HG03175 (cell line): ENCODE results near the gene TMEM233.
A peak's percentile ranks its signal among the peaks of the same experiment; 100 is the strongest.

ENCODE experiments used
- ATAC-seq: cut with Tn5 transposase; IDR thresholded peaks from one replicate; pipeline ENCODE4 v1.9.1; 2021; ENCODE audit warnings: mild to moderate bottlenecking, moderate library complexity; ENCODE audit not compliant: unreplicated experiment

TMEM233 gene

DNA sequence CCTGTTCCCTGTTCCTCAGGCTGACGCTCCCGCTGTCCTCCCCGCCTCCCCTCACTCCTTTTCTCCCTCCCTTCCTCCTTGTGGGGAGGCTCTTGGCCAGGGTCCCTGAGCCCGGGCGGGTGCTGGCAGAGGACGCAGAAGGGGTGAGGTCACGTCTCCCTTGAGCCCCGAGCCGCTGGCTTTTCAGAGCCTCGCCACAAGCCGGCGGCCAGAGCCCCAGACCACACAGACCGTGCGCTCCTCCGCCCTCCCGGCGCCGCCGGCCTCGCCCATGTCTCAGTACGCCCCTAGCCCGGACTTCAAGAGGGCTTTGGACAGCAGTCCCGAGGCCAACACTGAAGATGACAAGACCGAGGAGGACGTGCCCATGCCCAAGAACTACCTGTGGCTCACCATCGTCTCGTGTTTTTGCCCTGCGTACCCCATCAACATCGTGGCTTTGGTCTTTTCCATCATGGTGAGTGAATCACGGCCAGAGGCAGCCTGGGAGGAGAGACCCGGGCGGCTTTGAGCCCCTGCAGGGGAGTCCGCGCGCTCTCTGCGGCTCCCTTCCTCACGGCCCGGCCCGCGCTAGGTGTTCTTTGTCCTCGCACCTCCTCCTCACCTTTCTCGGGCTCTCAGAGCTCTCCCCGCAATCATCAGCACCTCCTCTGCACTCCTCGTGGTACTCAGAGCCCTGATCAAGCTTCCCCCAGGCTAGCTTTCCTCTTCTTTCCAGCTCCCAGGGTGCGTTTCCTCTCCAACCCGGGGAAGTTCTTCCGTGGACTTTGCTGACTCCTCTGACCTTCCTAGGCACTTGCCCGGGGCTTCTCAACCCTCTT is at the start of gene TMEM233:
TSS of gene TMEM233 (plus strand) at position 197 of the 821 bp plus-strand sequence. CDS start at position 272, 75 bp downstream.
- ATAC-seq: no peak

DNA sequence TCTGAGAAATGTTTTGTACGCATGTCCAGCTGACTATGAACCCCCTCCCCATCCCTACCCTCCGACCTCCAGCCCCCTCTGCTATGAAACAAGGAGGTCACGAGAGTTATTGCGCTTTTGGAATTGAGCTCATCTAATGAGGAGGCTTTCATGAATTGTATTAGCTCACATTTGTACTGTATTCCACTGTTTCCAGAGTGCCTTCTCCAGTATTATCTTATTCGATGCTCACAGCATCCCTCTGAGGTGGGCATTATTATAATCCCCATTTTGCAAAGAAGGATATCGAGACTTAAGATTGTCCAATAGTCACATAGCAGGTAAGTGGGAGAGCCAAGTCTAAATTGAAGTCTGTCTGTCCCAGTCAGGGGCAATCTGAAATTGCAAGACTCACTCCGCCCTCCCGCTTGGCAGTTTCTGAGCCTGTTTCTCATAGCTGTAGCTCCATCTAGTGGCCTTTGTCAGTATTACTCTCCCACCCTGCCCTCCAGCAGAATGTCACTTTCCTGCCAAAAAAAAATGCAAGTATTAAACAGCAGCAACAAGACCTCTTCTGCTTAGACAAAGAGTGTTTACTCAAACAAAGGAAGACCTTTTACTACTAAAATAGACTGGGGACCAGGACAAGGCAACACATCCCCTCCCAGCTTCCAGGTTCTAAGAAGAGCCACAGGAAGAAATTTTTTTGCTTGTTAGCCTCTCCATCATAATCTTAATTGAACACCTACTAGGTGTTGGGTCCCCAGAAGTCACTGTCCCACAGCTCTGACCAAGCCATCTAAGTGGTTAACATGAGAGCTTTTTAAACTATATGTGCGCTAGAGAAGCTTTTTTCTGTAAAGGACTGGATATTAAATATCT is 48.6 kb upstream of the TMEM233 start:
- ATAC-seq: peak; percentile 56

DNA sequence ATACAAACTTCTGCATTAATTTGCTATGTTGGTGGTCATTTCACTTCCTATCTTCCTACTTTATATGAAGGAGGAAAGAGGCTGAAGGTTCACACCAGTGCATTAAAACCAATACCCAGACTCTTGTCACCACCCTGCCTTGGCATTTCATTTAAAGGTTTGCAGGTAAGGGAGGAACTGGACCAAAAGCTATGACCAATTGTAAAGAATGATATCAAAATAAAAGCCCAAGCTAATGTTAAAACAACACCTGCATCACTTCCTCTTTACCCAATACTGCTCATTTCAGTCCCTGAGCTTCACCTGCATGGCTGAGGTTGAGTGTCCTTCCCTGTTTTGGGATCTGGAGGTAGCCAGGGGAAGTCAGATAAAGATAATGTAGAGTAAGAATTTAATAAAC is 47.2 kb upstream of the TMEM233 start:
- ATAC-seq: no peak

DNA sequence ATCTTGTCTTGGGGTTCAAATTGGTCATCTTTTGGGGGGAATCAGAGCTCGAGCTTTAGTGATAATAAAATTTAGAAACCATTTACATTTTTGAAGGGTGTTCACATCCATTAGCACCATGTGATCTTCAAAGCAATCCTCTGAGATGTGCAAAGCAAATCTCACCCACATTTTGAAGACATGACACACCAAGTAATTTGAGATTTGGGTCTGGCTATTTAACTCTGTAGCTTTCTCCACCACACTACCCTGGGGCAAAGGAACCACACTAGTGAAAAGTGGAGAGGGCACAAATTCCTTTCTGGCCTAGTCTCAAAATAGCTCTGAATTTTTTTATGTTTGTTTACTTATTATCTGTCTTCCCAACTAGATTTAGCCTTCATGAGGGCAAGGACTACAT is 46.6 kb upstream of the TMEM233 start:
- ATAC-seq: no peak

DNA sequence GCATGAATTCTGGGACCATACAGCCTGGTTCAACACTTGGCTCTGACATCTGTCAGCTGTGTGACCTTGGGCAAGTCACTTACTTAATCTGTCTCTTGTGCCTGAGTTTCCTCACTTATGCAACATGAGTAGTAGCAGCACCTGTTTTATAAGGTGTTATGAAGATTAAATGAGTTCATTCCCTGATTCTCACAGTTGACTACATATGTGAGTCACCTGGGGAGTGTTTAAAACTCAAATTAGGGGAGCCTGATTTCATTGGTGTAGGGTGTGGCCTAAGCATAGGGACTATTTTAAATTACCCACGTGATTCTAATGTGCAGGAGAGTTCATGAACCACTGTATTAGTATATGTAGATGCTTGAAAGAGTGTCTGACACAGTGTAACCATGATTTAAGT is 36.7 kb upstream of the TMEM233 start:
- no peak for ATAC-seq

DNA sequence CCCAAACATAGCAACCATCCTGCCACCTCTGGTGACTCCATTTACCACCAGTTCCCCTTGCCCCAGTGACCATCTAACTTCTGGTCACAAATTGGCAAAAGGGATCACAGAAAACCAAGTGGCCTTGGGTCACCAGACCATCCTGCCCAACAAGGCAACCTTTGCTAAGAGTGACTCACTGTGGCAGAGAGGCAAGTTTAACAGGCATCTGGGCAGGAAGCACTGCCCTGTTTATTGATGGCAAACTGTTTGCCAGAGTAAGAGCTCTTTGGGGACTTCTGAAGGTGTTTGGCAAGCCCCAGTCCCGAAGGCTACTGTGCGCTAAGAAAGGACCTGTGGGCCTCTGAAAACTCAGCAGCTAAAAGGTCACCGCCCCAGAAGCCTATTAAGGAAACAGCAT is 28.2 kb upstream of the TMEM233 start:
- no peak for ATAC-seq

DNA sequence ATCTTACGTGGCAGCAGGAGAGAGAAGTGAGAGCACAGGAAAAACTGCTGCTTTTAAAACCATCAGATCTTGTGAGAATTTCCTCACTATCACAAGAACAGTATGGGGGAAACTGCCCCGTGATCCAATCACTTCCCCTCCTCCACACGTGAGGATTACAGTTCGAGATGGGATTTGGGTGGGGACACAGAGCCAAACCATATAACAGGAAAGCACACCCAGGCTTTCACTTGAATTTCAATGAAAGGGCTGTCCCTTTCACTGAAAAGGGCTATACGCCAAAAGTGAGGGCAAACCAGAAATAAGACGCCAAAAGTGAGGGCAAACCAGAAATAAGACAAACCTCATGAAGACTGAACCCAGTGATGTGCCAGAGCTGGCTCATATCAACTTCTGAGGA is 22.8 kb upstream of the TMEM233 start:
- no peak for ATAC-seq

DNA sequence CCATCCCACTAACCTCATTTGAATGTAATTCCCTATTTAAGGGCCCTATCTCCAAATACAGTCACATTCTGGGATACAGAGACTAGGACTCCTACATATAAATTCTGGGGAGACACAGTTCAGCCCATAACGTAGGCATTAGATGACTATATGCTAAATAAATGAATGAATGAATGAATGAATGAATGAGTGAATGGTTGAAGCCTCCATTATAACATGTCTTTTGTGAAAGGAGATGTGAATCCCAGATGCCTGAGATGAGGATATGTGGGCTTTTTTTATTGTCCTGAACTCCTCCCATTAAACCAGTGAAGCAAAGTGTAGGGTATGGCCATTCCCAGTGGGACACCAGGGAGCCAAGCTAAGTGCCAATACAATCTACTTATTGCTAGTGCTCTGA is 20.5 kb upstream of the TMEM233 start:
- ATAC-seq: no peak

DNA sequence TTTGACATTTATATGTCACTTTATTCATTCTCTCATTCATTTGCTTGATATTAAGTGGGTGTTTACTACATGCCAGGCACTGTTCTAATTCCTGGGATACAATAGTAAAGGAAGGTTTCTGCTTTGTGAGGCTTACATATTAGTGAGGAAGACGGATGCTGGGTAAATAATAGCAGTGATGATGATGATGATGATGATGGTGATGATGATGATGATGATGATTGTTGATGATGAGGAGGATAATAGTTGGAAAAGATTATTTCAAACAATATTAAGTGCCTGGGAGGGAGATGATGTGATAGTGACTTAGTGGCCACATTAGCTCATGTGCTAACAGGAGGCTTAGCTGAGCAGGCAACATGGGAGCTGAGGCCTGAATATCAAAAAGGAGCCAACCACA is 19.3 kb upstream of the TMEM233 start:
- ATAC-seq: no peak

DNA sequence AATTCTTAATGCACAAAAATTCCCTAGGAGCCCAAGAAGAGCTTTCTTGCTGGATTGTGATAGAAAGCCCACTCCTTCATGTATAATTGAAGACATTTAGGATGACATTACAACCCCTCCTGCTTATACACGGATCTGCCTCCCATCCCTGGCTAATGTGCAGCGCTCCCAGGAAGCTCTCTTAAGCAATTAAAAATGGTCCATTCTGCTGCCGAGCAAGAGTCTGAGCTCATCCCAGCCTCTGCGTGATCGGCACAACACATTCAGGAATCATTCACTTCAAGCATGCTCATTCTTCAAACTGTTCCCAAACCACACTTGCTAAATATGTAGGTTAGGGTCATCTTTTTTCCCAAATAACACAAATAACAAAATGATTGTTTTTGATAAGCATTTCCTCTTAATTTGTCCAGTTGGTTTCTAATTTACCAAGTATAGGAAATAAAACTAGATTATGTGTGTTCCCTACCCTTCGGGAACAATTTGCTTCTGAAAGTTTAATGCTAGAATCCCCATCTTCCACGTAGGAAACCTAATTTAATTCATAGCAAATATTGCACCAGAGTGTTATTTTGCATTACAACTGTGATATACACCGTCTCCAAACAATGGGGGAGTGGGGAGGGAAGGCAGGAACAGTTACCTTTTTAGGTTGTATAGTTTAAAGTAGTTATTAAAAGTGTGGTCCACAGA is 17.3 kb upstream of the TMEM233 start:
- ATAC-seq: no peak

DNA sequence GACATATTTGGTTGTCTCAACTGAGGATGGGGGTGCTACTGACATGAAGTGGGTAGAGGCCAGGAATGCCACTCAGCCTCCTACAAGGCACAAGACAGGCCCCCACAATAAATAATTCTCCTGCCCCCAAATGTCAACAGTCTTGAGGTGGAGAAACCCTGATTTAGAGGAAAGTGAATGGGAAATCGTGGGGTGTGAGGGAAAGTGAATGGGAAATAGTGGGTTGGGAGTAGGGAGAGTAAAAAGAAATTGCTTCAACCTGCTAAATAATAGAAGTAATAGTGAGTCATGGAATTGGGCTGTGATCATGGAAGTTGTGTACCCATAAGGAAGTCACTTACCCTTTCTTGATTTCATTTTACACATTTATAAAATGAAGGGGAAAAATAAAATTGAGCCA is 16.7 kb upstream of the TMEM233 start:
- no peak for ATAC-seq

DNA sequence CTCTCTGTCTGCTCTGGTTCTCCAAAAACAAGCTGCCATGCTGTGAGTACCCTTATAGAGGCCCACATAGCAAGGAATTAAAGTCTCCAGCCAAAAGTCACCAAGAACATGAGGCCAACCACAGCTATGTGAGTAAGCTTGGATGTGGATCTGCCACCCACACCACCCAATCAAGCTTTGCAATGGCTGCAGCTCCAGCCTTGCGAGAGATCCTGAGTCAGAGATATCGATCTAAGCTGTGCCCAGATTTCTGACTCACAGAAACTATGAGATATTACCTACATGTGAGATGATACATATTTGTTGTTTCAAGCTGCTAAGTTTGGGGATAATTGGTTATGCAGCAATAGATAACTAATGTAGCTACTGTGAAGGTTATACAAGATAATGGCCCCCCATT is 15.5 kb upstream of the TMEM233 start:
- ATAC-seq: no peak

DNA sequence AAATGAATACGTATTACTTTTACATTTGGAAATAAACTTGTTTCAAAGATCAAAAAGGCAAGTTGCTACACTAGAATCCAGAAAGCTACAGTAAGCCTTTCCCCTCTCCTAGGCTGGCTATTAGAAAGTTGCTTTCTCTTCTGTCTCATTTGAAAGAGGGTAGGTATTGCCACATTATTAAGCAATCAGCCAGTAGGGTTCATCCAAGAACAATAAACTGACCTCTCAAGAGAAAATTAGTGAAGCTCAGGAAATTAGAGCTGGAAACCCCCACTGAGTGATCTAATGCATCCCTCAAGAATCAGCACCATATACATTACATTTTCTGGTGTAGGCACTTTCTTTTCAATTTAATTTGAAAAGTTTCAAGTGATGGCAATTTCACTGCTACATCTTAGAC is 4.5 kb upstream of the TMEM233 start:
- no peak for ATAC-seq

DNA sequence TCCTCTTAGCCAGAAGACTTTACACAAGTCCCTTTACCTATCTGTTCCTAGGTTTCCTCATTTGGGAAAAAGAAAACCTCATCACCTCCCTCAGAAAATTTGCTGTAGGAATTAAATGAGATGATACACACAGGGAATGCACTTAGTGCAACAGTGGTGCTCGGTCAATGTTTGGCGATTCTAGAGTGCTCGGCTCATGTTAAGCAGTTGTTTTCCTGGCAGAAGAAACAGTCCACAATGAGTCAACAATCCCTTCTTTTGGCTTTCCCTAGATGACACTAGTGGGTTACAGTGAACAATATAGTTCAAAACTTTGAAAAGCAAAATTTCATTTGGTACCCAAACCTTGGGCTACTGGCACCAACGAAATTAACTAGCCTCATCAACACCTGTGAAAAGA is 3.9 kb upstream of the TMEM233 start:
- ATAC-seq: no peak

DNA sequence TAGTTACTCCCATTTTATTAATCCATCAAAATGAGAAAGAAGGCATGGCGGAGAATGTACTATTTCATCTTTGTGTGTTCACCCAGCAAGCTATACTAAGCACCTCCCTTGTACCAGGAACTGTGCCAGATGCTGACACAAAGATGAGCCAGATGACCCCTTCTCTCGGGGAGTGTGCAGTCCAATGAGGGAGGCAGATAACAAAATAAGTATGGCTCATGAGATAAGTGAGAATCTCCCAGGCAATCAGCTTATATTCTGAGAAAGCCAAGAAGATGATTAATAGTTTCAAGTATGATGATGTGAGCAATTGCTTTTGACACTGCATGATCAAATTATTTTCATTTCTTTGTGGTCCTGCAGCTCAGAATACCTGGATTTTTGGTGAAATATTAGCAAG is 1.3 kb upstream of the TMEM233 start:
- no peak for ATAC-seq

DNA sequence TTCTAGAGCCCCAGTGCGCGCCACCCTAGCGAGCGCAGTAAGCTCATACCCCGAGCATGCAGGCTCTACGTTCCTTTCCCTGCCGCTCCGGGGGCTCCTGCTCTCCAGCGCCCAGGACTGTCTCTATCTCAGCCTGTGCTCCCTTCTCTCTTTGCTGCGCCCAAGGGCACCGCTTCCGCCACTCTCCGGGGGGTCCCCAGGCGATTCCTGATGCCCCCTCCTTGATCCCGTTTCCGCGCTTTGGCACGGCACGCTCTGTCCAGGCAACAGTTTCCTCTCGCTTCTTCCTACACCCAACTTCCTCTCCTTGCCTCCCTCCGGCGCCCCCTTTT is 791 bp downstream of the TMEM233 start:
- ATAC-seq: no peak

DNA sequence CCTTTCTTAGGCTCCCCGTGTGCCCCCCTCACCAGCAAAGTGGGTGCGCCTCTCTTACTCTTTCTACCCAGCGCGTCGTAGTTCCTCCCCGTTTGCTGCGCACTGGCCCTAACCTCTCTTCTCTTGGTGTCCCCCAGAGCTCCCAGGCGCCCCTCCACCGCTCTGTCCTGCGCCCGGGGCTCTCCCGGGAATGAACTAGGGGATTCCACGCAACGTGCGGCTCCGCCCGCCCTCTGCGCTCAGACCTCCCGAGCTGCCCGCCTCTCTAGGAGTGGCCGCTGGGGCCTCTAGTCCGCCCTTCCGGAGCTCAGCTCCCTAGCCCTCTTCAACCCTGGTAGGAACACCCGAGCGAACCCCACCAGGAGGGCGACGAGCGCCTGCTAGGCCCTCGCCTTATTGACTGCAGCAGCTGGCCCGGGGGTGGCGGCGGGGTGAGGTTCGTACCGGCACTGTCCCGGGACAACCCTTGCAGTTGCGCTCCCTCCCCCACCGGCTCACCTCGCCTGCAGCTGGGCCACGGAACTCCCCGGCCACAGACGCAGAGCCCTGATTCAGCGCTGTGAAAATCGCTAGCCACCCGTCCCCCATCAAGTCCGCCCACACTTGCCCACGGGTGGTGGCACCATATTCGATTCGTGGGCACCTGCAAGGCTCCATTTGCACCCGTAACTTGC is 1.3 kb downstream of the TMEM233 start:
- no peak for ATAC-seq

DNA sequence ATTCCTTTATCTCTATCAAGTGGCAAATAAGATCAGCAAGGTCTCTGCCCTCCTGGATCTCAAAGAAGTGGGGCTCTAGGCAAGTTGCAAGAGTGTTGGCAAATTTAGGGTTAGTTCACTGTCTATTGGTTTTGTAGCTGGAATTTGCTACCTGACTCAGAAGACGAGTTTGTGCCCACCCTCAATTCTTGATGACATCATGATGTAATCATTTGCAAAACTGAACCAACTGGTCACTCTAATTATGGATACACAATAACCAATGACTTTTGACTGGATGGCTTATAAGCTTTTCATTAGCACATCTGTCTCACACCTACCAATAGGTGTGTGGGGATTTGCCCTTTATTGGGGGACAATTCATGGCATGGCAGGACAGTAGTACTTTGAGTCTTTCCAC is 4.6 kb downstream of the TMEM233 start:
- no peak for ATAC-seq

DNA sequence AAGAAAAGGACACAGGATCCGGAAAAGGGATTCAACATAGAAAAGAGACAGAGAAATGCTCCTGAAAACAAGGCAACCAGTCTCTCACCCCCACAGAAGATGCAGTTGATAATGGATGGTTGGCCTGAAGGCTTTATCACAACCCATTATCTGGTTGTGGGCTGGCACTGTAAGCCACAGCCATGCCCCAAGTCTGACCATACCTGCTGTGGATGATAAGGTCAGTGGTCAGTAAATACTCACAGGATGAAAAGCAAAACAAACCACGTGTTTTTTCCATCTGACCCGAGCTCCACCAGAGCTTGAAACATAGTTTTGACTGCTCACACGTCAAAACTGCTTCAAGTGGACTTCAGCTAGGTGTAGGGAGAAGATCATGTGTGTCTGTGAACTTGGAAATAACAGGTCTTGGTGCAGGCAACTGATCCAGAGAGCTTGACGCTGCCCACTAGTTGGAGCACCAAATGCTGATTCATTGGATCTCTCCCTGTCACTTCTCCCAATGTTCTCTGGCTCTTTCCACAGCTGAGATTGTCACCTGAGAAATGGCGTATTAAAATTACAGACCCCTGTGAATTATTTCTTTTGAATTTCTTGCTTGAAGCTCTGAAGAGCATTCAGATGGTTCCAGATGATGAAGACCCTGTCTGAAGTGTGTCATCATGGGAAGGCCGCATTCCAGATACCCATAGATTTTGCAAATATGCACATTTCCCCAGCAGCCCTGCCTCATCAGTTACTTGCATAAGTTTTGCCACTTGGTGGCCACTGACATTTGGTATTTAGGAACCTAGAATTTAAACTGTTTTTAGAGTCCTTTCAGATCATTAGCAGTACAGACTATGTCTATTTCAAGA is 8.5 kb downstream of the TMEM233 start:
- ATAC-seq: no peak

DNA sequence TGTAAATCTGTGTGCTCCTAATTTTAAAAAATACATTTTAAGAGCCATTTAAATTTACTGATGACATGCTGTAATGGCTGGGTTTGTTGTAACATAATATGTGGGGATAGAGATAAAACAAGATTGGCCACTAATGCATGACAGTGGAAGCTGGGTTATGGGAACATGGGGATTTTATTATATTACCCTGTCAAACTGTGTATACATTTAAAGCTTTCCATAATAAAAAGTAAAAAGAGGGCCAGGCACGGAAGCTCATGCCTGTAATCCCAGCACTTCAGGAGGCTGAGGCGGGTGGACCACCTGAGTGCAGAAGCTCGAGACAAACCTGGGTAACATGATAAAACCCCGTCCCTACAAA is 9.1 kb downstream of the TMEM233 start:
- ATAC-seq: no peak
